DND-41 (cell line): ENCODE data around the gene ZNF302.
A peak's percentile ranks its signal among the peaks of the same experiment; 100 is the strongest.
"Not testable (repeated sequence)": the region's sequence is repeated elsewhere in the genome, so short reads cannot be mapped to it uniquely, and the experiment has no call there.

Experiments used
- ATAC-seq: fragments of 200-7000 bp; cut with Tn5 transposase; 3 replicates; pipeline ENCODE4 v1.9.1; 2021; ENCODE audit warnings: low read depth; ENCODE audit not compliant: insufficient read depth
- DNase-seq: peaks from one replicate; pipeline ENCODE4 v3.0.0-alpha.2; 2020
- H2AFZ ChIP-seq: 2 replicates; pipeline ENCODE4 v1.6.0; 2012; ENCODE audit warnings: low read depth, low read length
- H3K27ac ChIP-seq: 2 replicates; pipeline ENCODE4 v1.5.1; 2012; ENCODE audit warnings: low read length, inconsistent platforms
- H3K27me3 ChIP-seq: fragments of 200-600 bp; sonication (generic); 2 replicates; pipeline ENCODE4 v1.6.0; 2012; ENCODE audit warnings: low read length, mild to moderate bottlenecking, inconsistent platforms; ENCODE audit not compliant: insufficient read depth, poor library complexity
- H3K36me3 ChIP-seq: 2 replicates; pipeline ENCODE4 v1.5.1; 2012; ENCODE audit warnings: low read length, inconsistent platforms; ENCODE audit not compliant: insufficient read depth
- H3K4me1 ChIP-seq: 2 replicates; pipeline ENCODE4 v1.5.1; 2012; ENCODE audit warnings: mild to moderate bottlenecking, low read length; ENCODE audit not compliant: insufficient read depth
- H3K4me2 ChIP-seq: 2 replicates; pipeline ENCODE4 v1.6.0; 2012; ENCODE audit warnings: mild to moderate bottlenecking, moderate library complexity, low read length, inconsistent platforms; ENCODE audit not compliant: insufficient read depth
- H3K4me3 ChIP-seq, 2 experiments: fragments of 200-600 bp in 1 of 2; shearing (Covaris generic) in 1 of 2; 2 replicates each; pipeline ENCODE4 v1.5.1; 2012 to 2016; ENCODE audit warnings: inconsistent platforms in 2 of 2, low read length in 2 of 2, mild to moderate bottlenecking in 2 of 2, low read depth in 1 of 2, moderate library complexity in 1 of 2
- H3K79me2 ChIP-seq: 2 replicates; pipeline ENCODE4 v1.6.0; 2012; ENCODE audit warnings: low read length, inconsistent platforms; ENCODE audit not compliant: insufficient read depth
- H3K9ac ChIP-seq: 2 replicates; pipeline ENCODE4 v1.6.0; 2012; ENCODE audit warnings: low read depth, mild to moderate bottlenecking, inconsistent platforms, low read length, moderate library complexity
- H3K9me3 ChIP-seq: 2 replicates; pipeline ENCODE4 v1.5.1; 2012; ENCODE audit warnings: low read length, moderate library complexity, mild to moderate bottlenecking, inconsistent platforms; ENCODE audit not compliant: insufficient read depth, severe bottlenecking
- H4K20me1 ChIP-seq: 2 replicates; pipeline ENCODE4 v1.6.0; 2012; ENCODE audit warnings: low read length; ENCODE audit not compliant: insufficient read depth
- CTCF ChIP-seq: IDR thresholded peaks from 2 replicates; pipeline ENCODE4 v1.5.1; 2012; ENCODE audit warnings: borderline replicate concordance, low read length, moderate library complexity, mild to moderate bottlenecking; ENCODE audit not compliant: poor library complexity, severe bottlenecking; ENCODE audit errors: extremely low read depth
- EZH2 ChIP-seq: IDR thresholded peaks from 3 replicates; pipeline ENCODE4 v1.6.1; 2012; ENCODE audit warnings: borderline replicate concordance, low read depth, mild to moderate bottlenecking, moderate library complexity, low read length, inconsistent platforms; ENCODE audit not compliant: severe bottlenecking

Gene ZNF302

GRCh38 chr19:34678421-34678820 is 943 bp downstream of the ZNF302 start:
- Histone ChIP-seq H2AFZ (no peak overlapping the region), H3K27me3 (no peaks in the 10 kb centered on the region), H3K4me3 (peak overlapping the region in 1 of 2 experiments; percentile 69; a peak in 3 of 4 replicates), H3K36me3 (peaks cover 35% of the 10 kb centered on the region), H4K20me1 (no peaks in the 10 kb centered on the region), H3K9ac (peak overlapping the region; percentile 83), H3K4me2 (peak overlapping the region; percentile 64), H3K27ac (no peak overlapping the region), H3K79me2 (peaks cover 12% of the 10 kb centered on the region), H3K4me1 (peaks cover 46% of the 10 kb centered on the region), H3K9me3 (no peaks in the 10 kb centered on the region)
- no peak for TF ChIP-seq EZH2
- no peak for TF ChIP-seq CTCF
- DNase-seq = no peak
- ATAC-seq = no peak

GRCh38 chr19:34681478-34681877 is 4.0 kb downstream of the ZNF302 start:
- ATAC-seq (no peak), DNase-seq (no peak)
- Histone ChIP-seq H3K79me2 (peaks cover 12% of the 10 kb centered on the region), H3K9ac (no peak overlapping the region), H2AFZ (no peak overlapping the region), H3K27ac (no peak overlapping the region), H3K4me3 (no peak overlapping the region), H3K4me1 (peaks cover 22% of the 10 kb centered on the region), H4K20me1 (no peaks in the 10 kb centered on the region), H3K27me3 (no peaks in the 10 kb centered on the region), H3K36me3 (peaks cover 39% of the 10 kb centered on the region), H3K4me2 (no peak overlapping the region), H3K9me3 (no peaks in the 10 kb centered on the region)
- TF ChIP-seq CTCF (no peak), EZH2 (no peak)

GRCh38 chr19:34685266-34685665 is 7.8 kb downstream of the ZNF302 start:
- DNase-seq, H2AFZ ChIP-seq, H3K27ac ChIP-seq, H3K27me3 ChIP-seq, H3K79me2 ChIP-seq, H4K20me1 ChIP-seq, H3K4me2 ChIP-seq, H3K4me1 ChIP-seq, H3K9ac ChIP-seq, H3K9me3 ChIP-seq, ATAC-seq, H3K4me3 ChIP-seq: not testable (repeated sequence)
- peaks cover 22% of the 10 kb centered on the region for H3K36me3 ChIP-seq

GRCh38 chr19:34686455-34686854 is 9.0 kb downstream of the ZNF302 start:
- no peak for DNase-seq
- no peaks in the 10 kb centered on the region for H3K4me1 ChIP-seq

More at GRCh38 chr19:34686455-34686854, 9.0 kb downstream of the ZNF302 start:
- Histone ChIP-seq H2AFZ (no peak overlapping the region), H3K27me3 (no peaks in the 10 kb centered on the region), H4K20me1 (no peaks in the 10 kb centered on the region), H3K36me3 (peaks cover 20% of the 10 kb centered on the region), H3K9ac (no peak overlapping the region), H3K4me2 (no peak overlapping the region), H3K9me3 (no peaks in the 10 kb centered on the region), H3K4me3 (no peak overlapping the region), H3K27ac (no peak overlapping the region), H3K79me2 (no peaks in the 10 kb centered on the region)
- no peak for ATAC-seq
- TF ChIP-seq CTCF = no peak
- TF ChIP-seq EZH2 = no peak
